HG03378 (cell line): ENCODE data around the gene ARL5B.
"Not testable (repeated sequence)": the region's sequence is repeated elsewhere in the genome, so short reads cannot be mapped to it uniquely, and the experiment has no call there.

Experiments
- ATAC-seq: cut with Tn5 transposase; IDR thresholded peaks from one replicate; pipeline ENCODE4 v1.9.1; 2021; ENCODE audit warnings: mild to moderate bottlenecking, moderate library complexity; ENCODE audit not compliant: unreplicated experiment

ARL5B gene, protein sequence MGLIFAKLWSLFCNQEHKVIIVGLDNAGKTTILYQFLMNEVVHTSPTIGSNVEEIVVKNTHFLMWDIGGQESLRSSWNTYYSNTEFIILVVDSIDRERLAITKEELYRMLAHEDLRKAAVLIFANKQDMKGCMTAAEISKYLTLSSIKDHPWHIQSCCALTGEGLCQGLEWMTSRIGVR

GRCh38 chr10:18659125-18659818 lies at the start of gene ARL5B:
TSS of gene ARL5B (plus strand) at chr10:18659431. CDS start at chr10:18659638, 207 bp downstream.
- ATAC-seq = peak; percentile 74

- ATAC-seq = no peak
These were observed 48.7 kb upstream of the ARL5B start for GRCh38 chr10:18610517-18610916.

DNA sequence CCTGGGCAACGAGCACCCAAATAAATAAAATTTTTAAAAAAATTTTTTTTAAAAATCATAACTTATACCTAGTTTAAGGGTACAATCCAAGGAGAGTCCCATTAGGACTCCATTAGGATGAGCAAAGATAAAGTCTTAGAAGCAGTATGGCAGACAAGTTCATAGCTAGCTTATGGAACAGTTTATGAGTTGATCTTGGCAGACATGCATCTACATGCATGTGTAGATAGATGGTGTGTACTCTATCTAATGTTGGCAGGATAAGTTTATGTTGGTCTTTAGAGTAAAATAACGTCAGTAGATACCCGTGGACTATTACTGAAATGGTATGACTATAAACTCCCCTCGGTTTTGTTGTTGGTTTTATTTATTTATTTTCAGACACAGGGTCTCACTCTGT lies 48.1 kb upstream of the ARL5B start:
- ATAC-seq = no peak

DNA sequence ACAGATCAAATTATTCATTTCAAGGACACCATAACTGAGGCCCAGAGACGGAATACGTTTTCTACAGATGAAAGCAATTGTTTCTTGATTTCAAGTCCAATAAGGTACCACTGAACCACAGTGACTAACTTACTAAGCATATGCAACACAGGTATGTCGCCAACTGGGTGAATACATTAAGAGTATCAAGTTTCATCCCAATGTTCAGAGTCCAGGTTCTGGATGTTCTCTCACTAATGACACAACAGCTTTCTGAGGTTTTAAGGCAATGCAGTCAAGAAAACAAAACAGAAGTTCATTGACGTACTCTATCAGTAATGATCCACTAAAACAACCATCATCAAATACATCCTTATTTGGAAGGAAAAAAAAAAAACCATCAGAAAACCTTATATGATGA lies 43.6 kb upstream of the ARL5B start:
- no peak for ATAC-seq

DNA sequence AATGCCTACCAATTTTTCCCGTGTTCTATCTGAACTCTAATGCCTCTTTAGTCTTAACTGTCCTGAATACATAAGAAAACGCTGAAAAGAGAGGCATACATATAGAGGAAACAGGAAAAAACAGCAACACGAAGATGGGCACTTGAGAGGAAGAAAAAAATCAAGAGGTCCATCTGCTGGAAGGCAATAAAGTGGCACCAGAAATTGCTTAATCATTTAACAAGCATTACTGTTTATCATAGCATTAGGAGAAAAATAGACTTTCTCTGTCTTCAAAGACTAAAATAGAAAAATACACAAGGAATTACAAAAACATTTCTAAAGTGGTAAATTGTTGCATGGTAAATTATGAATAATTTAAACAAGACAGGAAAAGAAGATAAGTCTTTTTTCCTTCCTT lies 42.9 kb upstream of the ARL5B start:
- no peak for ATAC-seq

GRCh38 chr10:18619016-18619415 lies 40.2 kb upstream of the ARL5B start:
- ATAC-seq = no peak

DNA sequence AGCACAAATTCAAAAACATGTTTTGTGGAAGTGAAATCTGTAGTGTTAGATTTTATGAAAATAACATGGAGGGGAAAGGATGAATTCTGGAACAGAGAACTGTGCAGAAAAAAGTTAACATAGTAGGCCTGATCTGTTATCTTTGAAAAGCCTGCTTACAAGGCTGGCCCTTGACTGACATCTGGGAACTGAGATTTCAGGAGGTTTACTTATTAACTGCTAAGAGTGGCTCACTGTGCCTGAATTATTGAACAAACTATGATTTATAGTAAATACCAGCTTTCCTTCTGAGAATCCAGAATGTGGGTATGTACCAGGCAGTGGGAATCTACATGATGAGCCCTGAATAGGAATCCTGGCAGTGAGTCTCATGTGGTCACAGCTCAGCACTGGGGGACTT lies 38.4 kb upstream of the ARL5B start:
- no peak for ATAC-seq

DNA sequence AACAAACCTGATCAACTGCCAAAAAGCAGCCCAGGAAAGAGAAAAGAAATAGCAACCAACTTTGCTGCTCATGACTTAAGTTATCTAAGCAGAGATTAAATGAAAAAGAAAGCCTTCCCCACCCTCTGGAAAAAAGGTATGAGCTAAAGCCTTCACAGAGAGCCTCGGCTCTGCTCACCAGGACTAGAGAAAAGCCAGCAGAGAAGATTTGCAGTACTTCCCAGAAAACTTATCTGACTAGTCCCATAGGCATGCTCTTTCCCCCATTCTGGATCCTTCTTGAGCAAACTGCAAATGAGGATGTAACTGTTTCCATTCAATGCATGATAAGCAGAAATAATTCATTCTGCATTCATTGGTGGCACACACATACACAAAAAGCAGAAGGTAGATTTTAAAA lies 35.6 kb upstream of the ARL5B start:
- ATAC-seq = not testable (repeated sequence)

DNA sequence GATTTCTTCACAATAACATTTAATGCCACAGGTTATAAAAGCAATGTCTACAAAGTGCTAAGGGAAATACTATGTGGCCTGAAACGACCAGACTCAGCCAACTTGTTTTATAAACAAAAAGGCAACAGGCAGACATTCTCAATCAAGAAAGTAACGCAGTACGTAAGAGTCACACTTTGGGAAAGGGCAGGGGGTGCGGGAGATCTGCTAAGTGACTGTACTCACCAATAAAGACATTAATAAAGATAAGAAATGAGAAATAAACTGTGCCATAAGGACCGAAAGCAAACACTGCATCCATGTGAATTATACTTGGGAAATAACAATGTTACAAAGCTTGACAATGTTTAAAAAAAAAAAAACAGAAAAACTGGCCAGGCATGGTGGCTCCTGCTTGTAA lies 33.3 kb upstream of the ARL5B start:
- ATAC-seq = no peak

- ATAC-seq = not testable (repeated sequence)
These were observed 31.7 kb upstream of the ARL5B start for GRCh38 chr10:18627452-18628018.

DNA sequence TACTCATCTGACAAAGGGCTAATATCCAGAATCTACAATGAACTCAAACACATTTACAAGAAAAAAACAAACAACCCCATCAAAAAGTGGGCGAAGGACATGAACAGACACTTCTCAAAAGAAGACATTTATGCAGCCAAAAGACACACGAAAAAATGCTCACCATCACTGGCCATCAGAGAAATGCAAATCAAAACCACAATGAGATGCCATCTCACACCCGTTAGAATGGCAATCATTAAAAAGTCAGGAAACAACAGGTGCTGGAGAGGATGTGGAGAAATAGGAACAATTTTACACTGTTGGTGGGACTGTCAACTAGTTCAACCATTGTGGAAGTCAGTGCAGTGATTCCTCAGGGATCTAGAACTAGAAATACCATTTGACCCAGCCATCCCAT lies 26.7 kb upstream of the ARL5B start:
- ATAC-seq = not testable (repeated sequence)

GRCh38 chr10:18635995-18636394 lies 23.2 kb upstream of the ARL5B start:
- ATAC-seq = no peak

GRCh38 chr10:18637400-18637799 lies 21.8 kb upstream of the ARL5B start:
- not testable (repeated sequence) for ATAC-seq

DNA sequence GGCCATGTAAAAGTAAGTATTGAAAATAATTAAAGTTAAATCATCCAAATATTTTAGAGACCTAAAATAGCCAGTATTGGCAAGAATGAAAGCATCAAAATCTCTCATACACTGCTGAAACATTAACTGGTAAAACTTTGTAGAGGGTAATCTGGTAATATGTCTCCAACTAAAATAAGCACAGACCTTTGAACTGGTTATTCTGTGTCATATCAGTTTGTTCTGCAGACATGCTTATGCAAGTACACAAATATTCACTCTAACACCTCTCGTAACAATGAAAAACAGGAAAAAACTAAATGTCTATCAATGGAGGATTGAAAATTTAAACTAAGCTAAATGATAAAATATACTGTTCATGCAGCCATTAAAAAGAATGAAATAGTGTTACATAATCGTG lies 19.5 kb upstream of the ARL5B start:
- ATAC-seq = not testable (repeated sequence)

GRCh38 chr10:18647151-18647550 lies 12.1 kb upstream of the ARL5B start:
- no peak for ATAC-seq

GRCh38 chr10:18647945-18648344 lies 11.3 kb upstream of the ARL5B start:
- ATAC-seq = no peak

DNA sequence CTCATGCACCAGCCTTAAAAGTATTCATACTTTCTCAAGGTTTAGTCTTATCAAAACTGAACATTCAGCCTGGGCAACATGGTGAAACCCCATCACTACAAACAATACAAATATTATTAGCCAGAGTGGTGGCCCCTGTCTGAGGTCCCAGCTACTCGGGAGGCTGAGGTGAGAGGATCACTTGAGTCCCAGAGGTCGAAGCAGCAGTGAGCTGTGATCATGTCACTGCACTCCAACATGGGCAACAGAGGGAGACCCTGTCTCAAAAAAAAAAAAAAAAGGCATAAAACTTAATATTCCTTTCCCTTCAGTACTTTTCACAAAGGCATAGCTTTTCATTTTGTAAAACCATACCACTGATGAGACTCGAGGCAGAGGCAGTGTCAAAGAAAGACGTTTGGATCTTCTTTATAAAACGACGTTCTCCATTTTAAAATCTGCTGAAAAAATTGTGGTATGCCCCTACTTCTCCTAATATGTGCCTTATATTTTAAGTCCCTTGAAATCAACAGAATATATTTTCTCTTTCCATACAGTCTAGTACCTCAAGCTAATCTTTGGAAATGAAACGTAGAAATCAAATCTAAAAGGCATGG lies 9.8 kb upstream of the ARL5B start:
- ATAC-seq = no peak

GRCh38 chr10:18650404-18650997 lies 8.7 kb upstream of the ARL5B start:
- ATAC-seq = no peak

- ATAC-seq = peak; percentile 93
These were observed 7.8 kb upstream of the ARL5B start, which contains the start of gene NSUN6 for GRCh38 chr10:18651324-18652007. TSS of gene NSUN6 (minus strand) at chr10:18651587. CDS start at chr10:18651203, 384 bp downstream.

GRCh38 chr10:18653112-18653511 lies 6.1 kb upstream of the ARL5B start:
- ATAC-seq = no peak

DNA sequence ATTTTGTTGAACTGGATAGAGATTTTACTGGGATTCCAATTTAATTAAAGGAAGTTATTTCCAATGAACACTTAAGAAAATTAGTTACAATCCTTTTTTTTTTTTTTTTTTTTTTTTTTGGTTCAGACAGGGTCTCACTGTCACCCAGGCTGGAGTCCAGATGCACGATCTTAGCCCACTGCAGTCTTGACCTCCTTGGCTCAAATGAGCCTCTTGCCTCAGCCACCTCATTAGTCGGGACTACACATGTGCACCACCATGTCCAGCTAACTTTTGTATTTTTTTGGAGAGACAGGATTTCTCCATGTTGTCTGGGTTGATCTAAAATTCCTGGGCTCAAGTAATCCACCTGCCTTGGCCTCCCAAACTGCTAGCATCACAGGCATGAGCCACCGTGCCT lies 2.5 kb upstream of the ARL5B start:
- no peak for ATAC-seq
